Stimulated activated CD4-positive, alpha-beta T cell treated with anti-CD3 and anti-CD28 coated beads, Interleukin-1b, Interleukin-23, amount 100 ng/mL, for 4 hours (primary cell): ENCODE results near the gene BIRC6.
"Not testable (repeated sequence)": the region's sequence is repeated elsewhere in the genome, so short reads cannot be mapped to it uniquely, and the experiment has no call there.

Source experiments
- DNase-seq, 2 donors: peaks; one replicate each; pipeline ENCODE4 v3.0.0-alpha.2; 2020; ENCODE audit warnings: low read depth in 2 of 2

The BIRC6 gene

DNA sequence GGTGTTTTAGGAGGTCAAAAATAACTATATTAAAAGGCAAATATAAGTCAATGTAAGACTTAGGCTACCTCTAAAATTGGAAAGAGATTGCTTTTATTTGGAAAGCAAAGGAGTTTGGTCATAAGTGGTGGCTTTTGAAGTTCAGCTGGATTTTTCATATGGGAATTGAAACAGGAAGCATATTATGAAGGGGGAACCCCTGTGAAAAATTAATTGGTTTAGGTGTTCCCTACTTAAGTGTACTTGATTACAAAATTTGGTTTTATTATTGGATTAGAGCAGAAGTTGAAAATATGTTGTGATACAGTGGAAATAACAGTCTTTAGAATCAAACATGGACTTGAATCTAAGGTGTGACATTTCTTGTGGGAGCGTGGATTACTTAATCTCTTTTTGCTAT, 149.6 kb downstream of the BIRC6 start:
- DNase-seq, result no peak

DNA sequence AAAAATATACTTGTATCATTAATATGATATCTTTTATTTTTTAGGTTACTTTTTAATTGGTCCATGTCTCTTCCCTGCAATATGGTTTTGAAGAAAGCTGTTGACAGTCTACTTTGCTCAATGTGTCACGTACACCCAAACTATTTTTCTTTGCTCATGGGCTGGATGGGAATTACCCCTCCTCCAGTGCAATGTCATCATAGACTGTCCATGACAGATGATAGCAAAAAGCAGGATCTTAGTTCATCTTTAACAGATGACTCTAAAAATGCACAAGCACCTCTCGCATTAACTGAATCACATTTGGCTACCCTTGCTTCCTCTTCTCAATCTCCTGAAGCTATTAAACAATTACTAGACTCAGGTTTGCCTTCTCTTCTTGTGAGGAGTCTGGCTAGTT, 158.1 kb downstream of the BIRC6 start:
- DNase-seq, result no peak

DNA sequence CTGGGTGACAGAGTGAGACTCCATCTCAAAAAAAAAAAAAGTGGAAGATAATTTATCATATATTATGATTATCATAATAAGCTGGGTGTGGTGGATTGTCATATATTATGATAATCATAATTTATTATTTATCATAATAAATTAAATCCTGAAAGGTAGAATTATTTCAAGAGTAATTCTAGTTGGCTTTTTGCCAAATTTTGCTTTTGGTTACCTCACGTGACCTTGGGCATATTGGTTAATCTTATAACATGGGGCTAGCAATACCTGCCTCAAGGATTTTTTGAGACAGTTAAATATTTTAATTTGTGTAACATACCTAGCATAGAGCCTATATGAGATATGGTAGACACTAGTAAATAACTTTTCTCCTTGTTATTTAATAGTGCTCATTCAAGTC, 159.7 kb downstream of the BIRC6 start:
- DNase-seq, result no peak

DNA sequence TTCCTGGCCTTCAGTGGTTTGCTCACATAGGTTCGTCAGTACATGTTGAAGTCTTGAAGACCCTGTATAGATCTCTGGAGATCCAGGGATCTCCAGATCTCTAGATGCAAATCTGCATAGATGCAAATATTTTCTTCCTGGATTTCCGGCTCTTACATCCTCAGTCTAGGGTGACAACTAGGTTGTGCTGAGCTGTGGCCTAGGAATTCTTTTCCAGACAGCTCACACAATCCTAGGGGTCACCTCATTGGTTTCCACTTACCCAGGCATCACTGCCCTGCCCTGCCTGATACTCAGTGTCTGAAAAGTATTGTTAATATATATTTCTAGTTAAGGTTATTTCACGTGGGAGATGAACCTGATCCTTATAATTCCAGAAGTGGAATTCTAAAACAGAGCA, 165.9 kb downstream of the BIRC6 start:
- no peak for DNase-seq

DNA sequence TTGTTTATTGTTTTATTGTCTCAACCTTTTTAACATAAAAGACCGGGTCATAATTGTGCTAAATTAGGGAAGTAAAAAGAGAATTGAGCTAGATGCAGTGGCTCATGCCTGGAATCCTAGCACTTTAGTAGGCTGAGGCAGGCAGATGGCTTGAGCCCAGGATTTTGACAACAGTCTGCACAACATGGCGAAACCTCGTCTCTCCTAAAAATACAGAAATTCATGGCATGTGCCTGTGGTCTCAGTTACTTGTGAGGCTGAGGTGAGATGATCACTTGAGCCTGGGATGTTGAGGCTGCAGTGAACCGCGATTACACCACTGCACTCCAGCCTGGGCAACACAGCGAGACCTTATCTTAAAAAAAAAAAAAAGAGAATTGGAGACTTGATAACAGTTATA, 166.9 kb downstream of the BIRC6 start:
- no peak for DNase-seq

DNA sequence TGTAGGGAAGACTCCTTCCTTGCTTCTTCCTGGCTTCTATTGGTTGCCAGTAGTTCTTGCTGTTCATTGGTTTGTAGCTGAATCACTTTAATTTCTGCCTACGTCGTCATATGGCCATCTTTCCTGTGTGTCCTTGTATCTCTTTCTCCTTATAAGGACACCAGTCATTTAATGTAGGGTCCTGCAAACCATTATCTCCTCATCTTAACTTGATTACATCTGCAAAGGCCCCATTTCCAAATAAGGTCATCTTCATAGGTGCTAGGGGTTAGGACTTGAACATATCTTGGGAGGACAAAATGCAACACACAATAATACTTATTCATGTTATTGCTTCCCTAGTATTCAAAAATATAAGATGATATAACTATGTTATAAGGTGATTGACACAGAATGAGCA, 175.5 kb downstream of the BIRC6 start:
- no peak for DNase-seq

DNA sequence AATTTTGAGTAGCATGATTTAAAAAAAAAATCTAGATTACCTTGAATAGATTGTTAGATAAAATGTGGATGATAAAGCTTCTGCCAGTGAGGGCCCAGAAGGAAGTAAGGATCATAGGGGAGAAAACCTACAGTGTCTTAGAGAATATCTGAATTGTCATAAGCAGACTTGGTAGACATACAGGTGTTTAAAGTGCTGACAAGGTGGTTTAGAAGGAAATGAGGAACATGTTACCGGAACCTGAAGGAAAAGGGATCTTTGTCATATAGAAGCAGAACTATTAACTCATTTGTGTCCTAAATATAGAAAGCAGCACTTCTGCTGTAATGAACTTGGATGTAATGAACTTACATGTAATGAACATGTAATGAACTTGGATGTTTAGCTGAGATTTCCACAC, 176.1 kb downstream of the BIRC6 start:
- DNase-seq, result no peak

DNA sequence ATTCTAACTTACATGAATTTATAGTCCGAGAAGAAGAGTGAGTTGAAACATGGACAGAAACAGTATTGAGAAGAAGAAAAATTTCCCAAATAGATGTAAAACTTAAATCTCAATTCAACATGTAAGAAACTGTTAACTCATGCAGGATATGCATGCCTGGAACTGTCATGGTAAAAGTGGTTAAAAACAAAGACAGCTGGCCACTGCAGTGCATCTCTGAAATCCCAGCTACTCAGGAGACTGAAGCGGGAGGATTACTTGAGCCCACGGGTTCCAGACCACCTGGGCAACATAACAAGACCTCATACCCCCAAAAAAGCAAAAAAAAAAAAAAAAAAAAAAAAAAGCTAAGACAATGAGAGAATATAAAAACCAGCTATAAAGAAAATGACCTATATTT, 178.0 kb downstream of the BIRC6 start:
- no peak for DNase-seq

- DNase-seq, result no peak
Measured at GRCh38 chr2:32538735-32539134, 181.9 kb downstream of the BIRC6 start.

GRCh38 chr2:32552483-32552882, 195.7 kb downstream of the BIRC6 start:
- DNase-seq, result not testable (repeated sequence)

DNA sequence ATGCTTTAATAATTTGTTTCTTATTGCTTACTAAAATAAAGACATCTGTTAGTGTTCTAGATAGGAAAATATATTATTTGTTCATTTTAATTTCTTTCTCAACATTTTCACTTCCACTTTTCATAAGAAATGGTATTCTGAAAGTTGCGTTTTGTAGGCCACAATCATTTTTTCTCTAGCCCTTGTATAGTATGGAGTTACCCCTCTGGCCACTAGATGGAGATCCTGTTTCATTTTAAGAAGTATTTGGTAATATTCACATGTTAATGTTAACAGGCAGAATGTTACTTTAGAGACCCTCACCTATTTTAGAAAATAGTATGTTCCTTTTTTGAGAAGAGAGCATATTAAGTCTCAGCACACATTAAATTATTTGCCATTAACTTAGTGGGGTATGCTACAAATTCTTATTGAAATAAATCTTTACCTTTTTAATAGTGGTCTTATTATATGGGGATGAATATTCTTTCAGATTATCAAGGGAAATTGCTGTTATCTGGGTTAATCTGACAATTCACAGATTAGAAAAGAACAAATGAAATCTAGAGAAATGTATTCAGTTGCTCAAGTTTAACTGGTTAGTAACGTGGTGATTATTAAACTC, 197.1 kb downstream of the BIRC6 start:
- DNase-seq, result no peak

GRCh38 chr2:32558492-32558891, 201.7 kb downstream of the BIRC6 start:
- DNase-seq, result no peak

DNA sequence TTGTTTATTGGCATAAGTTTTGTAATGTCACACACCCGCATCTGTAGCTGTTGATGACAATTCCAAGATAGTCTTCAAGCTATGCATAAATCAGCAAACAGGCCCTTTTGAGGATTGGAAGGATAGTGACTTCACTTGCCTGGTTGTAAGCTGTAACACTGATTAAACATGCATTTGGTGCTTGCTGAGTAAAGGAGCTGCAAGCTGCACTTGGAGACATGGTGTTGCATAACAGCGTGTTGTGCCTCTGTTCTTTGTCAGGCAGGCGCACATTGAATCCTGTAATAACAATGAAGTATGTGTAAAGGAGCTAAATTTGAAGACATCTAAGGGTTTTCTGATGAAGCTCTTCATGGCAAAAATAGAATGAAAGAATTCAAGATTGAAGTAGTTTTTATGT, 202.3 kb downstream of the BIRC6 start:
- no peak for DNase-seq

DNA sequence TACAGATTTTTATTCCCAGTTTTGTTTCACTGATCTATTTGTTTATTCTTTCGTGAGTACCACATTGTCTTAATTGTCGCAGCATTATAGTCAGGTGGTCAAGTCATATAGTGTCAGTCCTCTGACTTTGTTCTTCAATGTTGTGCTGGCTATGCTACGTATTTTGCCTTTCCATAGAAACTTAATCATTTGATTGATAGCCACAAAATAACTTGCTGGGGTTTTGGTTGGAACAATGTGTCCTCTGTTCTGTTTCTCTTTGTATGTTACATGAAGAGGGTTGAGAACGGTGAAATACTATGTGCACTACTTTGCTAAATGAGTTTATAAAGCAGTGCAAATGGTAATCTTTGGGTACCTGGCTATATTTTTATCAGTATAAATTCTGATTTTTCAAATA, 206.1 kb downstream of the BIRC6 start:
- DNase-seq, result no peak

GRCh38 chr2:32564417-32565035, 207.7 kb downstream of the BIRC6 start:
- no peak for DNase-seq

- DNase-seq, result no peak
Measured at GRCh38 chr2:32565902-32566301, 209.1 kb downstream of the BIRC6 start.

DNA sequence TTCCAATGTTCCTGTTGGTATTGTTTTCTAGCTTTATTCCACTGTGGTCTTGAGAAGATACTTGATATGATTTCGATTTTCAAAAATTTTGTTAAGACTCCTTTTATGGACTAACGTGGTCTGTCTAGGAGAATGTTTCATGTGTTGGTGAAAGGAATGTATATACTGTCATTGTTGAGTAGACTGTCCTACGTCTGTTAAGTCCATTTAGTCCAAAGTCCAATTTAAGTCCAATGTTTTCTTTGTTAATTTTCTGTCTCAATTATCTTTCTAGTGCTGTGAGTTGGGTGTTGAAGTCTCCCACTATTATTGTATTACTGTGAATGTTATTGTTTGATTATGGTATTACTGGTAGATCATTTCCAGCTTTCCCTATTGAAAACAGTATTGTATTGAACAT, 215.2 kb downstream of the BIRC6 start:
- no peak for DNase-seq

DNA sequence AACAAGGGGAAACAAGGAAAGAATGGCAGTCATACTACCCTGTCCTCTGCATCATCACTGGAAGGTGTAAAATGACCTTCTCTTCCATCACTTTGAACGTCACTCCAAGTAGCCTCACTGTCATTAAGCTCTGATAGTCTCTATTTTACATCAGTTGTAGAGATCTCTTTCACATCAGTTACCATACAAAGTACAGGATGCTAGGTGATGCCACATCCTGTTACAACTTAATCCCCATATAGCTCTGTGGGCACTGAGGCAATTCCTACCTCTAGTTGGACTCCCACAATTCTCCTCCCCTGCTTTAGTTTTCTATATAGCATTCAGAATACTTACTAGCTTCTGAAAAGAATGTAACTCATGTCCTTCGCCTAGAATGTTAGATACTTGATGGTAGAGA, 215.9 kb downstream of the BIRC6 start:
- DNase-seq, result no peak

DNA sequence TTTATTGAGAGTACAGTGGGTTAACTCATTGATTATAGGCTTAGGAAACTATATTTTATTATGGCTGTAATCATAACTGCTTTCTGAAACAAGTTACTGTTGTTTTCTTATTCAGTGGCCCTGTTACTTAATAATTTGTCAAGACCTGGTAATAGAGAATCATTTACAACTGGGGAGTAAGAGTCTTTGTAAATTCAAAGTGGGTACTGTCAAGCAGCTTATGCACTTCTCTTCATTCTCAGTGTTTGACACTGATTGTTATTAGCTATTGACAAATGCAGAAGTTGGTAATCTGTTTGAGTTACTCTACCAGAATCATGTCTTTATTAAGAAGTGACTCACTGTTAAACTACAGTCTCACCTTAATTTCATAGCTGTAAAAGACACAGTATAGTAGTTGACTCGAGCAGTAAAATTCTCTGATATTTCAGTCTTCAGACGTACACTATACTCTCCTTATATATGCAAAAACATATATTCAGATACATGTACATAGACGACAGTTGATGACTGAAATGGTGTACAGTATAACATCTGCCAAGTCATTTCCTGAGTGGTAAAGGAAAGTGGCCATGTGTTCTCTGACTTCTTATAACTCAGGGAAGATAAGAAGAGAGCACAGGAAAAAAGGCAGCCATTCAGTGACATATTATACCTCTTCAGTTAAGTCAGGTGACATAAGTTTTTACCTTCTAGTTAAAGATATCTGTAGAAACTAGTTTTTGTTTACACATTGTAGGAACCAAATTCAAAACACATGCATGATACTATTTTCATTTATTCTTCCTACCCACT, 235.0 kb downstream of the BIRC6 start:
- no peak for DNase-seq

DNA sequence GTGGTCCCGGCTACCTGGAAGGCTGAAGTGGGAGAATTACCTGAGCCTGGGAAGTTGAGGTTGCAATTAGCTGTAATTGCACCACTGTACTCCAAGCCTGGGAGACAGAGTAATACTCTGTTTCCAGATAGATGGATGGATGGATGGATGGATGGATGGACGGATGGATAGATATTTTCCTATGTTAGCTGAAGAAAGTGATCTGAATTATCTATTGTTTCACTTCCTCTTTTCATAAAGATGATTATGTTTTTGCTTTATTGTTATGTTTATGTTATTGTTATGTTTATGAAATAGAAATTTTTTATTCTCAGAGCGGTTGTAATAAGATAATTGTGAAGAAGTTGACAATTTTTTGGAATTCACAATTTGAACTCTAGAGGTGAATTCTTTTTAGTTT, 237.8 kb downstream of the BIRC6 start:
- no peak for DNase-seq

DNA sequence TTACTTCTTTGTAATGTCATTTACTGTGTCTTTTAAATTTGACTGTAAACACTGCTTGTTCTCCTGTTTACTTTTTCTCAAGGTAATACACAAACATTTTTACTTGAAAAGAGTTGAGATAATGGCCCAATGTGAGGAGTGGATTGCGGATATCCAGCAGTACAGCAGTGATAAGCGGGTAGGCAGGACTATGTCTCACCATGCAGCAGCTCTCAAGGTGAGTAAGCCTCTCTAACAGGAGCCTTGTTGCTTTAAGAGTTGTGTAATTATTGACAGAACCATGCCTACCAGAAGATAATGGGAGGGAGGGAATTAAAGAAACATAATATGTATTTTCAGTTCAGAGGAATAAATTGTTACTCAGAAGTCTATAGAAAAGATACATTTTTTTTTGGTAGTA, 254.5 kb downstream of the BIRC6 start:
- no peak for DNase-seq

DNA sequence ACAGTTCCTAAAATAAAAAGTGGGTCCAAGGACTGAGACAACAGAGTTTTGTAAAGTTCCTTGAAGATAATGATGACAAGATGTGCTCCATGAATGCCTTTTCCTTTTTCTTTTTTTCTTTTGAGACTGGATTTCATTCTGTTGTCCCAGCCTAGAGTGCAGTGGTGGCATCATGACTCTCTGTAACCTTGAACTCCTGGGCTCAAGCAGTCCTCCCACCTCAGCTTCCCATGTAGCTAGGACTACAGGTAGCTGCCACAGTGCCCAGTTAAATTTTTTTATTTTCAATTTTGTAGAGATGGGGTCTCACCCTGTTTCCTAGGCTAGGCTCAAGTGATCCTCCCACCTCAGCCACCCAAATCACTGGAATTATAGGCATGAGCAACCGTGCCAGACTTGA, 254.9 kb downstream of the BIRC6 start:
- no peak for DNase-seq

DNA sequence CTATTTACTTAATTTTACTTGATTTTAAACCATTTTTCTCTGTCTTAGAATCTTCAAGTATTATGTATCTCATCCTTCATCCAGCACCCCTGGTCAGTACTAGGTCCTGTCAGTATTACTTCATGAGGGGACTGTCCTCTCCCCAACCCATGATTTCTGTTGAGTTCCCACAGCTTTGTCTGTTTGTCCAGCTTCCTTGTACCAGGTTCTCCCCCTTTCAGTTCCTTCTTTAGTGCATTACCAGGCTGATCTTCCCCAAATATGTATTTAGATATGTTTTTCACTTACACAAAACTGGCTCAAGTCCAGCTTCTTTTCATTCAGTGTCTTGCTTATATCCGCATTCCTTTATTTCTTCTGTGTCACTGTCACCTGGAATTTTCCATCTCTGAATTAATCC, 257.3 kb downstream of the BIRC6 start:
- DNase-seq, result no peak
